ENCODE measurements around the gene IGFBP5. TPM values are rescaled to one million over a fixed set of nuclear protein-coding genes. Genes with fewer than 3 reads are reported as not detected.

Gene IGFBP5
- total RNA-seq, 1 experiment from 2014 or later, result 3.9 TPM

DNA sequence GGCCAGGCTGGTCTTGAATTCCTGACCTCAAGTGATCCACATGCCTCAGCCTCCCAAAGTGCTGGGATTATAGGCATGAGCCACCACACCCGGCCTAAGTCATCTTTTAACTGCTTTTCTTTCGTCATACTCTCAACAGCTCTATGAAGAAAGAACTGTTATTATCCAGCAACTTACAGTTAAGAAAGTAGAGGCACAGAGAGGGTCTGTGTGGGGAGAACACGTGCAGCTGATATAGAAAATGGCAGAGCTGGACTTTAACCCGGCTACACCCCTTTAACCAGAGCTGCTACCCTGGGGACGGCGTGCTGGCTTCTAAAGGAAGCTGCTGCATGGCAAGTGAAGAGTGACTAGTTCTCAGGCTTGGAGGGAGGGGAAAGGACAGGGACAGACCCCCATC, 36.6 kb downstream of the IGFBP5 start:
- RAD21 ChIA-PET (ENCODE audit: low non-redundant PET in 1 of 2, low total read pairs in 2 of 2, uncharacterized antibody in 2 of 2, unreplicated experiment in 2 of 2), result no interaction called here
- TF ChIP-seq SRF (IDR thresholded peaks at IDR 0.05; ENCODE audit: low read depth) (no peak), EGR1 (IDR thresholded peaks at IDR 0.05; ENCODE audit: low read depth) (no peak), RAD21 (IDR thresholded peaks at IDR 0.05; ENCODE audit: low read depth) (no peak), ZFX (IDR thresholded peaks at IDR 0.05) (no peak), POLR2A (IDR thresholded peaks at IDR 0.05; ENCODE audit: borderline replicate concordance, extremely low read depth, insufficient read depth, insufficient read length) (no peak), EZH2phosphoT487 (IDR thresholded peaks at IDR 0.05; ENCODE audit: borderline replicate concordance) (no peak), FOSL1 (IDR thresholded peaks at IDR 0.05; ENCODE audit: low read depth) (no peak), CBX3 (IDR thresholded peaks at IDR 0.05; ENCODE audit: low read depth) (no peak), SIN3A (IDR thresholded peaks at IDR 0.05; ENCODE audit: low read depth) (no peak), POLR2AphosphoS5 (IDR thresholded peaks at IDR 0.05; ENCODE audit: low read depth, low read length) (no peak), JUND (IDR thresholded peaks at IDR 0.05) (no peak), ZNF274 (IDR thresholded peaks at IDR 0.05; ENCODE audit: low read depth, low read length) (no peak), TCF7L2 (IDR thresholded peaks at IDR 0.05; ENCODE audit: borderline replicate concordance, extremely low read depth, insufficient read depth, insufficient read length) (no peak), ELF1 (IDR thresholded peaks at IDR 0.05; ENCODE audit: borderline replicate concordance, low read depth) (no peak), CEBPB (IDR thresholded peaks at IDR 0.05; ENCODE audit: low read depth) (no peak), YY1 (IDR thresholded peaks at IDR 0.05; ENCODE audit: extremely low read depth, insufficient replicate concordance, low read depth, low read length) (no peak), EZH2 (IDR thresholded peaks at IDR 0.05) (no peak)
- TF ChIP-seq, protein P1, sequence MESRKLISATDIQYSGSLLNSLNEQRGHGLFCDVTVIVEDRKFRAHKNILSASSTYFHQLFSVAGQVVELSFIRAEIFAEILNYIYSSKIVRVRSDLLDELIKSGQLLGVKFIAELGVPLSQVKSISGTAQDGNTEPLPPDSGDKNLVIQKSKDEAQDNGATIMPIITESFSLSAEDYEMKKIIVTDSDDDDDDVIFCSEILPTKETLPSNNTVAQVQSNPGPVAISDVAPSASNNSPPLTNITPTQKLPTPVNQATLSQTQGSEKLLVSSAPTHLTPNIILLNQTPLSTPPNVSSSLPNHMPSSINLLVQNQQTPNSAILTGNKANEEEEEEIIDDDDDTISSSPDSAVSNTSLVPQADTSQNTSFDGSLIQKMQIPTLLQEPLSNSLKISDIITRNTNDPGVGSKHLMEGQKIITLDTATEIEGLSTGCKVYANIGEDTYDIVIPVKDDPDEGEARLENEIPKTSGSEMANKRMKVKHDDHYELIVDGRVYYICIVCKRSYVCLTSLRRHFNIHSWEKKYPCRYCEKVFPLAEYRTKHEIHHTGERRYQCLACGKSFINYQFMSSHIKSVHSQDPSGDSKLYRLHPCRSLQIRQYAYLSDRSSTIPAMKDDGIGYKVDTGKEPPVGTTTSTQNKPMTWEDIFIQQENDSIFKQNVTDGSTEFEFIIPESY (IDR thresholded peaks at IDR 0.05; ENCODE audit: extremely low read depth, insufficient replicate concordance, low read length), result no peak
- TF ChIP-seq, protein P2, sequence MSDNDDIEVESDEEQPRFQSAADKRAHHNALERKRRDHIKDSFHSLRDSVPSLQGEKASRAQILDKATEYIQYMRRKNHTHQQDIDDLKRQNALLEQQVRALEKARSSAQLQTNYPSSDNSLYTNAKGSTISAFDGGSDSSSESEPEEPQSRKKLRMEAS (IDR thresholded peaks at IDR 0.05), result no peak
- TF ChIP-seq, protein P3, sequence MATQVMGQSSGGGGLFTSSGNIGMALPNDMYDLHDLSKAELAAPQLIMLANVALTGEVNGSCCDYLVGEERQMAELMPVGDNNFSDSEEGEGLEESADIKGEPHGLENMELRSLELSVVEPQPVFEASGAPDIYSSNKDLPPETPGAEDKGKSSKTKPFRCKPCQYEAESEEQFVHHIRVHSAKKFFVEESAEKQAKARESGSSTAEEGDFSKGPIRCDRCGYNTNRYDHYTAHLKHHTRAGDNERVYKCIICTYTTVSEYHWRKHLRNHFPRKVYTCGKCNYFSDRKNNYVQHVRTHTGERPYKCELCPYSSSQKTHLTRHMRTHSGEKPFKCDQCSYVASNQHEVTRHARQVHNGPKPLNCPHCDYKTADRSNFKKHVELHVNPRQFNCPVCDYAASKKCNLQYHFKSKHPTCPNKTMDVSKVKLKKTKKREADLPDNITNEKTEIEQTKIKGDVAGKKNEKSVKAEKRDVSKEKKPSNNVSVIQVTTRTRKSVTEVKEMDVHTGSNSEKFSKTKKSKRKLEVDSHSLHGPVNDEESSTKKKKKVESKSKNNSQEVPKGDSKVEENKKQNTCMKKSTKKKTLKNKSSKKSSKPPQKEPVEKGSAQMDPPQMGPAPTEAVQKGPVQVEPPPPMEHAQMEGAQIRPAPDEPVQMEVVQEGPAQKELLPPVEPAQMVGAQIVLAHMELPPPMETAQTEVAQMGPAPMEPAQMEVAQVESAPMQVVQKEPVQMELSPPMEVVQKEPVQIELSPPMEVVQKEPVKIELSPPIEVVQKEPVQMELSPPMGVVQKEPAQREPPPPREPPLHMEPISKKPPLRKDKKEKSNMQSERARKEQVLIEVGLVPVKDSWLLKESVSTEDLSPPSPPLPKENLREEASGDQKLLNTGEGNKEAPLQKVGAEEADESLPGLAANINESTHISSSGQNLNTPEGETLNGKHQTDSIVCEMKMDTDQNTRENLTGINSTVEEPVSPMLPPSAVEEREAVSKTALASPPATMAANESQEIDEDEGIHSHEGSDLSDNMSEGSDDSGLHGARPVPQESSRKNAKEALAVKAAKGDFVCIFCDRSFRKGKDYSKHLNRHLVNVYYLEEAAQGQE (IDR thresholded peaks at IDR 0.05; ENCODE audit: low read depth), result no peak
- Histone ChIP-seq H3K4me3 (replicated peaks in 1 of 2; ENCODE audit: low read depth in 1 of 2, low read length in 2 of 2) (no peak overlapping the region), H3K79me2 (ENCODE audit: insufficient read depth, low read length) (peaks cover 5% of the 10 kb centered on the region; the same call in 1 of the 2 replicates), H3K27me3 (ENCODE audit: insufficient read depth, low read length) (no peaks in the 10 kb centered on the region), H3K9ac (ENCODE audit: low read length) (no peak overlapping the region), H3K4me2 (ENCODE audit: low read length) (no peak overlapping the region), H3K4me1 (ENCODE audit: control insufficient read depth in 1 of 2, insufficient read depth in 2 of 2, low read length in 2 of 2) (no peaks in the 10 kb centered on the region), H3K9me3 (ENCODE audit: control insufficient read depth in 1 of 2, insufficient read depth in 1 of 2, low read depth in 1 of 2, low read length in 2 of 2) (no peaks in the 10 kb centered on the region), H2AFZ (ENCODE audit: low read depth, low read length, poor library complexity, severe bottlenecking) (no peak overlapping the region), H3K9me2 (ENCODE audit: insufficient read depth) (no peaks in the 10 kb centered on the region), H4K20me1 (ENCODE audit: insufficient read depth) (no peaks in the 10 kb centered on the region), H3K27ac (ENCODE audit: low read depth, low read length) (no peak overlapping the region), H3K36me3 (ENCODE audit: control insufficient read depth in 1 of 2, insufficient read depth in 2 of 2, low read length in 2 of 2) (peaks cover 0 to 6% of the 10 kb centered on the region in 2 experiments; a peak in 1 of 4 replicates)
- DNase-seq (ENCODE audit: low read depth, low spot score) (no peak), ATAC-seq (no peak)
- no TSS peak for BruUV-seq (replicated peaks)
- CTCF ChIA-PET, result no interaction called here
- POLR2A ChIA-PET, result no interaction called here
- intact Hi-C loops (cut with micrococcal nuclease), result no loop called here
